Midbrain (tissue), 1 donor: ENCODE measurements around the gene COL5A3.
"Not testable (repeated sequence)": the region's sequence is repeated elsewhere in the genome, so short reads cannot be mapped to it uniquely, and the experiment has no call there.

Source experiments
- DNase-seq: peaks from one replicate; lab custom pipeline; 2025; lab: John Stamatoyannopoulos, UW

COL5A3 gene

GRCh38 chr19:10010247-10010691 is at the start of gene COL5A3:
Gene COL5A3, minus strand, starts transcription at chr19:10010504. Its CDS starts 119 bp downstream, at chr19:10010385.
- no peak for DNase-seq

GRCh38 chr19:10052602-10053360 is 42.5 kb upstream of the COL5A3 start:
- DNase-seq, result no peak

DNA sequence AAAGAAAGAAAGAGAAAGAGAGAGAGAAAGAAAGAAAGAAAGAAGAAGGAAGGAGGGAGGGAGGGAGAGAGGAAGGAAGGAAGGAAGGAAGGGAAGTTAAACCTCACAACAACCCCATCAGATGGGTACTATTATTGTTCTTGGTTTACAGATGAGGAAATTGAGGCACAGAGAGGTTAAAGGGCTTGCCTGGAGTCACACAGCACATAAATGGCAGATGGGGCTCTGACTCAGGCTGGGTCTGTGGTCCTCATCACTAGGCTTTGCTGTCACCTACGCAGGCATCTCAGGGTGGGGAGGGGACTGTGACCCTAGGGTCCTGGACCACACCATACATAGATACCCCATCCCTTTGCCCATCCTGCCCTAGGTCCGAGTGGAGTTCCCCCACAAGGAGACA is 39.3 kb upstream of the COL5A3 start:
- no peak for DNase-seq

DNA sequence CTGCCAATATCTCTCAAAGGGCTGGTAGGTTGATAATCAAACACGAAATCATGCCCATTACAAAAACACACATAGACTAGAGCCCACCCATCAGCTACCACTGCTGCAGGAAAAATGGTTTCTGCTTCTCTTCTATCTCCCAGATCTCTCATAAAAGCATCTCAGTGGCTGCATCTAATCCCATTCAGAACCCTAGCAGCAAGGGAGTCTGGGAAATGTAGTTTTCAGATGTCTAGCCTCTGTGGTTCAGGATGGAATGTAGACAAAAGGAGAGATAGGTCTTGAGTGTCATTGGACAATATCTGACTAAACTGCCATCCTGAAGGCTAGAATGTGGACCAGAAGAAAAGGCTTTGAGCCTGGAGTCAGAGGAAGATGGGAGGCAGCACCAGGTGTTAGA is 35.1 kb upstream of the COL5A3 start:
- DNase-seq, result no peak

GRCh38 chr19:10044390-10044789 is 34.1 kb upstream of the COL5A3 start:
- DNase-seq, result no peak

DNA sequence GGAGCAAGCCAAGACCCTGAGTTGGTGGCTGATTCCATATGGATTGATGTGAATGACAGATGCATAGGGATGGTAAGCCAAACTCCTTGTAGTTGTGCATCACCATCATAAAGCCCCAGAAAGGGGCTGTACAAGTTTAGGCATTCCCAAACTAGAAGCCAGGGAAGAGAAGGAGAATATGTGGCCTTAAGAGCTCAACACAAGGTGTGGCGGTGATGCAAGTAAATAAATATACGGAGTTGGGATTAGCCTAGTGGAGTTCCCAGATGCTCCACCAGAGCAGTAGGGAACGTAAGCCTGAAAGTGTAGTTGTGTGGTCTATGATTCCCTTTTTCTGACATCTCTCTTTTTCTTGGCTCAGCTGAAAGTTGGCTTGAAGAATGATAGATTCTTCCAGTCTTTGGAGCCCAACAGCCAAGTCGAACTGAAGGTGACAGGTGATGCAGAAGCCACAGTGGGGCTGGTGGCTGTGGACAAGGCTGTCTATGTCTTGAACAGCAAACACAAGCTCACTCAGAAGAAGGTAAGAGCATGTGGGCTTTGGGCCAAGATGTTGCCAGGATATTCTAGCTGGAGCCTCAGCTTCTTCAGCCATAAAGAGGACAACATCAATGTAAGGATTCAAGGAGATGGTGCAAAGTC is 33.1 kb upstream of the COL5A3 start:
- no peak for DNase-seq

DNA sequence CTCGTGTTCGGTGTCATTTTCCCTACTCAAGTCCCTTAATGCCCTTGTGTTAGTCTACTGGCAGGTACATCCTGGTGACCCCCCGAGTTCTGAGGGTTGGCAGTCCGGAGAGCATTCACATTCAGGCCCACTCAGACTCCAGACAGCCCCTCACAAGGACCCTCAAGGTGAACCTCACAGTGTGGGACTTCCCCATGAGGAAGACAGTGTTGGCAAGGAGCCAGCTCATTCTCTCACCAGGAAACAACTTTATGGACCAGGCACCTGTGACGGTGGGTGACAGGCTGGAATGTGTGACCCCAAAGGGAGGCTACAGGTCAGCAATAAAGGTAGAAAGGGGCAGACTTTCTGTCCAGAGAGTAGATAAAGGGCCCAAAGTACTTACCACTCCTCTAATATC is 27.5 kb upstream of the COL5A3 start:
- no peak for DNase-seq

- no peak for DNase-seq
These were observed 27.1 kb upstream of the COL5A3 start for GRCh38 chr19:10037367-10037766.

DNA sequence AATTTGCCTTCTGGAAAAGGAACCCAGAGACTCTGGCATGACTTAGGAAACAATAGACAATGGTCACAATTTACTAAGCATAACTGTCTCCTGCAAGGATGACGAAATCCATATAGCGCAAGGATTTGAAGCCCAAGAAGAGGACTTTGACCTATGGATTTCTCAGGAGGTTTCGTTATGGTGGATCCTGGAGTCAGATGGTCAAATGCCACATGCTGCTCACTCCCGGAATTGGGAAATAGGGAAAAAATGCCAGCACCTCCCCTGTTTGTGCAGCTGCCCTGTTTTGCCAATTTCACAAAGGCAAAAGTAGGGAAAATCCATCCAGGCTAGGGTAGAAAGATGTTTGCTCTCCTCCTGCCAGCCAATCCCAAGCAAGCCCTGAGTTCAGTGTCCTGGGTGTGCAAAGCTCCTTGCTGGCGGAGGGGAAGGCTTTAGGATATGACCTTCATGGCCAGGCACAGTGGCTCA is 26.3 kb upstream of the COL5A3 start:
- DNase-seq, result no peak

- no peak for DNase-seq
These were observed 23.3 kb upstream of the COL5A3 start for GRCh38 chr19:10033614-10034013.

DNA sequence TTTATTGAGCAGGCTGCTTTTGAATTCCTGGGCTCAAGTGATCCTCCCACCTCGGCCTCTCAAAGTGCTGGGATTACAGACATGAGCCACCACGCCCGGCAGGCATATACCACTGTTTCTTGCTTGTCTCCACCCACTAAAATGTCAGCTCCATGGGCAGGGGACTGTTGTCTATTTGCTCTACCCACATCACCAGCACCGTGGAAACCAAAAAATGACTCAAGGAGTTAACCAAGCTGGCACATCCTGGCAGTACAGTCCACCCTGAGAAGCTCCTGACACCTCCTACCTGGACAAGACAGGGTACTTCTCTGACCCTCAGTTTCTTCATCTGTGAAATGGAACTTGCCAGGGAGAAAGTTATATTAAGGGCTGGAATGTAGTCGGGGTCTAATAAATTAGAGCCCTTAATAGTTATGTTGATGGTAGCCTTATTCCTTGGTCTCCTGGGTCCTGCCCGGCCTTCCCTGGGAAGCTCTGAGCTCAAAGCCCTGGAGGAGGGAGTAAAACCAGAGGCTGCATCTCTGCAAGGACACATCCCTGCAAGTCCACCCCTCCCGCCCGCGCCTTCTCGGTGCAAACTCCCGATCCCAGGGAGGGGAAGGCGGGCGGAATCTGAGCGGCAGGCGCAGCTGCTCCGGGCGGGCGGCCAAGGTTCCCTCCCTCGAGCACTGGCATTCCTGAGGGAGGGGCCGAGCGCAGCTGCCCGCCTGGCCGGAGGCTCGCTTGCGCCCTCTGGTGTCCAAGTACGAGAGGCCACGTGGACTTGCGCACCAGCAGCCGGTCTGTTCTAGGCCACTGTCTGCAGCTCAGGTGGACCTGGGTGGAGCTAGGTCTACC is 17.1 kb upstream of the COL5A3 start:
- peak; percentile 93 for DNase-seq

GRCh38 chr19:10026744-10027143 is 16.4 kb upstream of the COL5A3 start:
- no peak for DNase-seq

- not testable (repeated sequence) for DNase-seq
These were observed 12.8 kb upstream of the COL5A3 start for GRCh38 chr19:10023096-10023495.

- DNase-seq, result no peak
These were observed 11.6 kb upstream of the COL5A3 start for GRCh38 chr19:10021863-10022262.

DNA sequence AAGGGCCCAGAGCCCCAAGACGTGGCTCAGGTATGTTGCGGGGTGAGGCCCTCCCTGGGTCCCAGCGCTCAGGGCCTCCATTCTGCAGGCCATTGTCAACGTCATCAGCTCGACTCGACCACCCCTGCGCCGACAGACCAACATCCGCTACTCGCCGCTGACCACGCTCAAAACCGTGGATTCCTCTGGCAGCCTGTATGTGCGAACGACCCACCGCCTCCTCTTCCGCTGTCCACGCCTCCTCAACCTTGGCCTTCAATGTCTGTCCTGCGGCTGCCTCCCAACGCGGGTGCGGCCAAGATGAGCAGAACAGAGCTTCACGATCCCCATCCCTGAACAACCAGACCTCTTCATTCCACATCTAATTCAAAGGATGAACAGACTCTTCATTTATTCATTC is 11.1 kb upstream of the COL5A3 start:
- DNase-seq, result no peak

DNA sequence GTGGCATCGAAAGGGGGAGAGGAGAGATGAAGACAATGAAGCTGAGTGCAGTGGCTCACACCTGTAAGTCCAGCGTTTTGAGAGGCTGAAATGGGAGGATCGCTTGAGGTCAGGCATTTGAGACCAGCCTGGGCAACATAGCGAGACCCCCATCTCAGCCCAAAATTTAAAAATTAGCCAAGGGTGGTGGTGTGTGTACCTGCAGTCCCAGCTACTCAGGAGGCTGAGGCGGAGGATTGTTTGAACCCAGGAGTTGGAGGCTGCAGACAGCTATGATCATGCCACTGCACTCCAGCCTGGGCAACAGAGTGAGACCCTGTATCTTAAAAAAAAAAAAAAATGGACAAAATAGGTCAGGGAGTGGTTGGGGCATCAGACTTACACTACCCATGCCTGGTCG is 10.5 kb upstream of the COL5A3 start:
- DNase-seq, result no peak

DNA sequence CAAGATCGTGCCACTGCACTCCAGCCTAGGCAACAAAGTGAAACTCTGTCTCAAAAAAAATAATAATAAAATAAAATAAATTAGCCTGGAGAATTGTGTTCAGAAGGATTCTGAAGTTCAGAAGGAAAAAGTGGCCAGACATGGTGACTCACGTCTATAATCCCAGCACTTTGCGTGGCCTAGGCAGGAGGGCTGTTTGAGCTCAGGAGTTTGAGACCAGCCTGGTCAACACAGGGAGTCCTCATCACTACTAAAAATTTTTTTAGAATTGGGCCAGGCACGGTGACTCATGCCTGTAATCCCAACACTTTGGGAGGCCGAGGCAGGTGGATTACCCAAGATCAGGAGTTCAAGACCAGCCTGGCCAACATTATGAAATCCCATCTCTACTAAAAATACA is 8.9 kb upstream of the COL5A3 start:
- no peak for DNase-seq

DNA sequence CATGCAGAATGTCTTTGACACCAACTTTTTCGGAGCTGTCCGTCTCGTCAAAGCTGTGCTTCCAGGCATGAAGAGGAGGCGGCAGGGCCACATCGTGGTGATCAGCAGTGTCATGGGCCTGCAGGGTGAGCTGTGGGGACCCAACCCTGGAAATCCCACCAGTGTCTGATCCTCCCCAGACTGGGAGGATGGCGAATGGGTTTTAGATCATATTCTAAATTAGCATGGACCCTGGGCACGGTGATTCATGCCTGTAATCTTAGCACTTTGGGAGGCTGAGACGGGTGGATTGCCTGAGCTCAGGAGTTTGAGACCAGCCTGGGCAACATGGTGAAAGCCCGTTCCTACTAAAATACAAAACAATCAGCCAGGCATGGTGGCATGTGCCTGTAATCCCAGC is 8.5 kb upstream of the COL5A3 start:
- DNase-seq, result no peak

- no peak for DNase-seq
These were observed 8.0 kb upstream of the COL5A3 start for GRCh38 chr19:10018263-10018662.

DNA sequence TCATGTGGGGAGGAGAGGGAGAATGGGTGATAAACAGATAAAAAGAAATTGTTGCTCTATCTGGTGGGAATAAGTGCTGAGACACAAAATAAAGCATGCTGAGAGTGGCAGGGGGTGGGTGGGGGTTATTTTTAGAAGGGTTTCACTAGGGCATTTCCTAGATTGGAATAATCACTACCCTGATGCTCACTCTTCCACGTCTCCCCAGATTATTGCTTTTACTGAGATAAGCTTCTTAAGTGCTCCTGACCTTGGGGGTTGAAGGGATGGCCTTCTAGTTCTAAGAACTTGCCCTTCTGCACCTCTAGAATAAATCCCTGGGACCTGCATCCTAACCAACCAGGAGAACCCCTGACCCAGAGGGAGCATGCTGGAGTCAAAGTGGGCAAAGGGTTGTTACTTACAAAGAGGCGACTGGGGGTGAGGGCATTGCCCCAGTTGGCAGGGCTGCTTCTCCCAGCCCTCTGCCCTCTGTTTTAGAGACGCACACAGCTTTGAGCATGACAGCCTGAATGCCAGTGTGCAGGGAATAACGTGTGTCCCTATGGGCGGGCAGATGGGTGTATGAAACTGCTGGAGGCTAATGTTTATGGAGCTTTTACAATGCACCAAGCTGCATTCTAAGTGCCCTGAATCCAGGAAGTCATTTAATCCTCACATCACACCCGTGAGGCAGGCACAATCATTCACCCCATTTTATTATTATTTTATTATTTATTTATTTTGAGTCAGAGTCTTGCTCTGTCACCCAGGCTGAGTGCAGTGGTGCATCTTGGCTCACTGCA is 3.7 kb upstream of the COL5A3 start:
- no peak for DNase-seq

DNA sequence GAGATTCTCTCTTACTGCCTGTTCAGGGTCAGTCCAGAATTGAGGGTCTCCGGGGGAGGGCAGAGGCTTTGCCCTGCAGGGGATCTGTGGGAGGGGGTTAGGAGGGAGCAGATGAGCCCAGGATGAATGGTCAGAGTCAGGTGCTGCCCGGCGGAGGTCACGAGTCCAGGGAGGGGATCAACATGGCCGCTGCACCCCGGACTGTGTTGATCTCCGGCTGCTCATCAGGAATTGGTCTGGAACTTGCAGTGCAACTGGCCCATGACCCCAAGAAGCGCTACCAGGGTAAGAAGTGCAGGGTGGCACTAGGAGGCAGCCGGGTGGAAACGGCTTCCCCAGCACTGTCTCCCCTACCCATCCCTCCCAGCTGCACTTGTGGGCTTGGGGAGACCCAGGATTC is 3.0 kb upstream of the COL5A3 start, which contains the start of gene RDH8:
TSS of gene RDH8 (plus strand) at position 168 of the 400 bp plus-strand sequence. CDS start at position 183, 15 bp downstream.
- no peak for DNase-seq

DNA sequence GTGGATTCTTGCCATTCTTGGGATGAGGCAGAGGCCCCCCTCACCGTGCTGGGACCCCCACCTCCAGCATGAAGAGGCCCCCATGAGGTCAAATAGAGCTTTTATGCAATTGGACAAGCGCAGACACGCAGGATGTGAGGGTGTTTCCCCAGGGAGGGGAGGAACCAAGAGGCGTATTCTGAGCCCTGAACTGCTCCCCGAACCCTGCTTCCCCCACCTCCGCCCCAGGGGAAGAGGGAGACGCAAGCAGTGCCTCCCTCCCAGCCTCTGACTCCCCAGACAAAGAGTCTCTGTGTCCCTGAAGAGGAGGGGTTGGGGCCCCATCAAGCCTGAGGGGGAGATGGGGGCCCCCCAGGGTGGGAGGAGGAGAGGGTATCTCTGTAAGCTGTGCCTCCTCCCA is 1.7 kb upstream of the COL5A3 start:
- DNase-seq, result no peak
